Kidney tubule cell (primary cell): ENCODE results near the gene TRPM2.
"Not testable (repeated sequence)": the region's sequence is repeated elsewhere in the genome, so short reads cannot be mapped to it uniquely, and the experiment has no call there.

Experiments used
- DNase-seq: peaks from one replicate; pipeline ENCODE4 v3.0.0-alpha.2; 2018; ENCODE audit warnings: low spot score

The TRPM2 gene

DNA sequence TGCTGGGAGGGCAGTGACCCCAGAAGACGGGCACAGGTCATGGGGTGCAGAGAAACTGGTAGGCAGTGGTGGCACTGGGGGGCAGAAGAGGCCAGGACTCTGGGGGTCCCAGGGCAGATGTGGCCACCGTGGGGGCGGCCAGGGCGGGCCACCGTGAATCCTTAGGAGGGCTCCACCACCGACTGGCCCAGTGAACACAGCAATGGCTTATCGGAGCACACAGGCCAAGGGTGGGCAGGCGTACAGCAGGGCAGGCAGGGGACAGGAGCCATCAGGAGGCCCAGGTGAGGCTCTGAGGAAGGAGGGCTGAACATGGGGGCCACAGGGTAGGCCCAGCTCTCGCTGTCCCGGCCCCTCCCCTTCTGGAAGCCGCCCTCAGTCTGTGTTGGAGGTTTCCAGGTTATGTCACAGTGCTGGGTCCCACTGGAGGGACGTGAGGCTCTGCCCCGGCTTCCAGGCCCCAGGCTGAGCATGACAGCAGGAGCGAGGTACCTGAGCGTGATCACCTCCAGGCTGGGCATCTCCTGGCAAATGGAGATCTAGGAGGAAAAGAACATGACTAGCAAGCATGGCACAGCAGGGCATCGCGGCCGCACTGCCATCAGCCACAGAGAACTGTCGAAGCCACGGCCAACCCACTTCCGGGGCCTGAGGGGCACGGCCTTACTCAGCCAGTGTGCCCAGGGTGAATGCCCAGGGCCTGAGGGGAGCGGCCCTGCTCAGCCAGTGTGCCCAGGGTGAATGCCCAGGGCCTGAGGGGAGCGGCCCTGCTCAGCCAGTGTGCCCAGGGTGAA is 18.0 kb upstream of the TRPM2 start:
- no peak for DNase-seq

GRCh38 chr21:44337449-44337848 is 16.0 kb upstream of the TRPM2 start:
- no peak for DNase-seq

GRCh38 chr21:44337941-44338895 is 15.2 kb upstream of the TRPM2 start:
- DNase-seq: peak; percentile 72

DNA sequence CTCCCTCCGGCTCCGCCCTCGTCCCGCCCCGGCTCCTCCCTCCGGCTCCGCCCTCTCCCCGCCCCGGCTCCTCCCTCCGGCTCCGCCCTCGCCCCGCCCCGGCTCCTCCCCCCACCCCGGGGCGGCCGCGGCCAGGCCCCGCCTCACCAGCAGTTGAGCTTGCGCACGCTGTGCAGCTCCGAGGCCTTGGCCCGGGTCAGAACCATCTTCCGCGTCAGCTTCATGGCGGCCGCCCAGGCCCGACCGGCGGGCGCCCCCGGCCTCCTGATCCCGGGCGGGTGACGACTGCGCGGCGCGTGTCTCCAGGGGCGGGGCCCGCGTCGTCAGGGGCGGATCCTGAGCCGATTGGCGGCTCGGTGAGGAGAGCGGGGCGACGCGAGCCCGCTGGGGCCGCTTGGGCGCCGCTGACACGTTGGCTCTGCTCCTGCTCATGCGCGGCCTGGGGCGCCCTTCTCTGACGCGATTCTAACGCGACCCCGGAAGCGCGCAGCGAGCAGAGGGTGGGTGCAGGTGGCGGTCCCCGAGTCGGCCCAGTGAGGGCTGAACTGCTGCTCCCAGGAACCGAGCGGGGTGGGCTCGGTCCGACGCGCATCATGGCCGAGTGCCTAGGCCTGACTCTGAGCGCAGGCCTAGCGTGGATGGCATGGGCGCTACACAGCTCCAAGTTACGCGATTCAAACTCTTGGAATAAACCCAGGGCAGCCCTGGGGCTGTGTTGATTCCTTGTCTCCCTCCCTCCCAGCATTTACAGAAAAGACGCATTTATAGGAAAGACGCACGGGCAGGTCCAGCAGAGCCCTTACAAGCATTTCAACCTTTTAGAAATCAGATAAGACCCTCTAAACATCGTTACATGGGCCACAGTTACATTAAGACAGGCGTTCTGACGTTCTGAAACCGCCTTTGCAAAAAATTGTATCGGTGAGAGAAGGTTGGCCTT is 14.2 kb upstream of the TRPM2 start, which contains the start of gene CFAP410:
CFAP410 (minus strand) TSS at position 420 of the 940 bp plus-strand sequence; CDS start at position 224, 196 bp downstream.
- DNase-seq: peak; percentile 96

GRCh38 chr21:44341726-44342458 is 11.5 kb upstream of the TRPM2 start:
- not testable (repeated sequence) for DNase-seq

GRCh38 chr21:44342981-44343380 is 10.4 kb upstream of the TRPM2 start:
- DNase-seq: not testable (repeated sequence)

GRCh38 chr21:44344541-44345183 is 8.8 kb upstream of the TRPM2 start:
- no peak for DNase-seq

DNA sequence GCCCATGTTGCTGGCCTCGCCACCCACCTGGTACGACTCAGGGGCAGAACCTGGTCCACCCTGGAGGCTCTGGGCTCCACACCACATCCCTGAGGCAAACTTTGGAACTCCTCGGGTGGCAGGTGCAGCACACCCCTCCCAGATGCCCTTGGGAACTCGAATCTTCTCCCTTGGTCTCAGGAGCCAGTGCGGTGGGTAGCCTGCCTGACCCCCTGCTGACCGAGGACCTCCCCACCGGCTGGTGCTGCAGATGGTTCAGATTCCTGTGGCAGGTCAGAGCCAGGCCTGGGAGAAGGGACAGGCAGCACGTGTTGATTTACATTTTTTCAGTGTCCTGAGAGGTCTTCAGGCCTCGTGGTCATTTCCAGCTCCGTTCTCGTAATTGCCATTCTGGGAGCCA is 7.9 kb upstream of the TRPM2 start:
- no peak for DNase-seq

GRCh38 chr21:44347911-44348451 is 5.4 kb upstream of the TRPM2 start:
- no peak for DNase-seq

DNA sequence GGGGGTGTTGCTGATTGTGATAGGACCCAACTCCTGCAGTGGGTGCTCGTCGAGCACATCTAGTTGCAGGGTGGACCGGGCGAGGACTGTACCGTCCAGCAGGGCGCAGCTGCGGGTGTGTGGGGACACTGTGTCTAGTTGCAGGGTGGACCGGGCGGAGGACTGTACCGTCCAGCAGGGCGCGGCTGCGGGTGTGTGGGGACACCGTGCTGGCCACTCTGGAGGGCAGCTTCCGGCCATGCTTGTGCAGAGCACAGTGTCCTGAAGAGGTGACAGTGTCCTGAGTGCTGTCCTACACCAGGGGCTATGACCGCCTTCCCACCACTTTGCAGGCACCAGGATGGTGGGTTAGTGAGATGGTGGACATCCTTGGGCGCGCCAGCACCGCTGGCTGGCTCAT is 4.6 kb upstream of the TRPM2 start:
- DNase-seq: no peak

- DNase-seq: no peak
Measured at GRCh38 chr21:44349416-44349846, 4.0 kb upstream of the TRPM2 start.

GRCh38 chr21:44349847-44350772 is 3.3 kb upstream of the TRPM2 start:
- no peak for DNase-seq

DNA sequence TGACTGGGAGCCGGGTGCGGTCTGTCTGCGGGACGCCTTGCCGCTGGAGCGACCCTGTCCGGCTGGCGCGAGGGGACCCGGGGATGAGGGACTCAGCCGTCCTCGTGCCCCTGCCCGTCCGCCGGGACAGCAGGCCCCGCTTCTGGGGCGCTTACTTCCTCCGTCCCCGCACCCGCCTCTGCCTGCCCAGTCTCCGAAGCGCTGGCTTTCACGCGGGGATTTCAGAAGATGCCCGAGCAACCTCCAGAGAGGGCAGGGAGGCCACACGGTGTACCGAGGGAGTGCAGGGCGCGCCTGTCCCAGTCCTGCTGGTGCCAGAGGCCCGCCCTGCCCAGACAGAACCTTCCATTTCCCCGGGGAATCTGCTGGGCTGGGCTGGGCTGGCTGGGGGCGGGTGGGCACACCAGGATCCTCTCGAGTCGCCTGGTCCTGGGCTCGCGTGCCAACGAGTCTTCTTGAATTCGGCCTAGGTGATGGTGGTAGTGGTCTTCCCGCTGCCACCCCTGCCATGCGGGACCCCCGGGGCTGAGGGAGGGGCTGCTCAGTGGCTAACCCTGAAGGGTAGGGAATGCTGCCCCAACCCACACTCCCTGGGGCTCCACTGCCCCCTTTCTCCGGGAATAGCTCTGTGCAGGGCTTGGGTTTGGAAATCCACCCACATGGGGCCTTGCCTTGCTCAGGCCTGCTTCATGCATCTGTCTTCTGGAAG is 2.5 kb upstream of the TRPM2 start:
- DNase-seq: no peak

GRCh38 chr21:44351535-44352252 is 1.7 kb upstream of the TRPM2 start:
- no peak for DNase-seq

GRCh38 chr21:44352253-44352860 is 1.1 kb upstream of the TRPM2 start:
- no peak for DNase-seq

- no peak for DNase-seq
Measured at GRCh38 chr21:44354001-44354405, 582 bp downstream of the TRPM2 start.
